GM18519 (cell line): ENCODE data around the gene GTF2H1.
"Not testable (repeated sequence)": the region's sequence is repeated elsewhere in the genome, so short reads cannot be mapped to it uniquely, and the experiment has no call there.

ENCODE experiments used
- ATAC-seq: cut with Tn5 transposase; IDR thresholded peaks from one replicate; pipeline ENCODE4 v1.9.1; 2021; ENCODE audit warnings: mild to moderate bottlenecking, moderate library complexity; ENCODE audit not compliant: unreplicated experiment, low FRiP score

Gene GTF2H1

DNA sequence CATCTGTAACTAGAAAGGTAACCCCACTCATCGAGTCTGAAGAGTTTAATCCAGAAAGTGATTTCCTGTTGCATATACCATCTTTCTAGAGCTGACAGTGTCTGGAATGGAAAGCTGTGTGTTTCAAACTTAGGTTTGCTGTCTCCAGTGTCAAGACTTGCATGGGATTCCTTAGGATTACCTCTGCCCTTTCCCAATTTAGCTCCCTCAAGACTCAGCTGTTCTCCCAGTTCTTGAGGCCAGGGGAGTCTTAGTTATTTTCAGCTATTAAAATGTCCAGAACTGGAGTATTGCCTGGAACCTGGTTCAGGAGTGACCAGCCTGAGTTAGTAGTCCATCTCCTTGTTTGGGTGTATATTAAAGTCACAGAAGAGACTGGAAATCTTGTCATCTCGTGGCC is 47.0 kb downstream of the GTF2H1 start:
- no peak for ATAC-seq

DNA sequence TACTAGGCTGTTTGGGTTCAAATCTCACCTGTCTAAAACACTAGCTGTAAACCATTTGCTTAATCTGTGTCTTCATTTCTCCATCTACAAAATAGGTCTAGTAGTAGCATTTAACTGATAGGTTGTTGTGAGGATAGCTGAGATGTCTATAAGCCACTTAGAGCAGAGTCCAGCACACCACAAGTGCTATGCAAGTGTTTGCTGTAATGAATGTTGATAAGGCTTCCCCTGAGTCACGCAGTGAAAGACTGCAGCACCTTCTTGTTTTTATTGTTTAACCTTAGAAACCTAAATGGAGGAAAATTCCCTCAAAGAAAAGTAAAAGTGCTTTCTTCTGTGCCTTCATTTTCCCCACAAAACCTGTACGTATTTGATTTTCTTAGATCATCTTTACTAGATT is 48.9 kb downstream of the GTF2H1 start:
- no peak for ATAC-seq

- no peak for ATAC-seq
These were observed 49.8 kb downstream of the GTF2H1 start for GRCh38 chr11:18372201-18372600.

- no peak for ATAC-seq
These were observed 52.6 kb downstream of the GTF2H1 start for GRCh38 chr11:18374956-18375355.

GRCh38 chr11:18375941-18376340 is 53.6 kb downstream of the GTF2H1 start:
- ATAC-seq: no peak

DNA sequence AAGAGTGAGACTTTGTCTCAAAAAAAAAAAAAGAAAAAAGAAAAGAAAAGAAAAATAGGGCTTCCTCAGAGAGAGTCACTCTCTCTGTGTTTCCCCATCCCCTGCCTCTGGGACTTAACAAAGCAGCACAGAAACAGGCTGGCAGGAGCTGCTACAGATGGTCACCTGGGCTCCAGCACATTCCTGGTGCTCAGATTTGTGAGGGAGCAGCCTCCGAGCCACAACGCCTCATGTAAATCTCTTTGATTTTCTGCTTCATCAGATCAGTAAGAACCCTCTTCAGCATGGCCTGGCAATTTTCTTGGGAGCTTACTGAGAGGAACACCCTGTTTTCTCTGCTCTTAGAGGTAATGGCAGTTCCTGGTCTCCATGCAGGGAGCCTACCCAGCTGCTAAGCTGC is 56.8 kb downstream of the GTF2H1 start:
- no peak for ATAC-seq

DNA sequence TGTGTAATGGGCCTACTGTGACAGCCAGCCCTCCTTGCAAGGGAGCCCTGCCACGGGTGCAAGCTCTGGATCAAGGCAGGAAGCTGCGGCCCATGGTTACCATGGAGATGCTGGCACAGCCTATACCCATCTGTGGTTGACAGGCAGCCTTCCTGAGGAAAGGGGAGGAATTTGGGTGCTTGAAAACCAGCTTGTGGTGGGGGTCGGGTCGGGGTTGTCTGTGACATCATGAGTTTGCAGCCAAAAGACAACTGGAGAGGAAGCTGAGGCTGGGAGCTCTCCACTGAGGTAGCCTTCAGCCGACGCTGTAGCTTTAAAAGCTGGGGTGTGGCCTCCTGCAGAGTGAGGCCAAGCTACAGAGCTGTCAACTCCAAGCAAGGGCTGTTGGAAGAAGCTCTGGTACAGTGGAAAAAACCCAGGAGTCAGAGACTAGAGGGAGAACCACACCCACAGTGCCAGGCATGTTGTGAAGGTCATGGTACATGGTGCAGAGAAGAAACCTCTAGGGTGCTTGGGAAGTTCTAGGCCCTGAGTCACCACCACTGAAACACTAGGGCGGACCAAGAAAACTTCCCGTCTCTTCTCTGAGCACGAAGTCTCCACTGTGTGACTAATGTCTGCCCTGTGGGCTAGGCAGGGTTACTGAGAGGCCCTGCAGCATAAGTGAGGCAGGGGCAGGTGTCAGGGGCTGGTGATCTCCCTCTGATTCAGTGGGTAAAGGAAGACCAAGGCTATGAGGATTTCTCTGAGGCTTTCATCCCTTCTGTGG is 61.2 kb downstream of the GTF2H1 start:
- ATAC-seq: peak; percentile 74

- peak; percentile 19 for ATAC-seq
These were observed 61.8 kb downstream of the GTF2H1 start for GRCh38 chr11:18384157-18384641.

DNA sequence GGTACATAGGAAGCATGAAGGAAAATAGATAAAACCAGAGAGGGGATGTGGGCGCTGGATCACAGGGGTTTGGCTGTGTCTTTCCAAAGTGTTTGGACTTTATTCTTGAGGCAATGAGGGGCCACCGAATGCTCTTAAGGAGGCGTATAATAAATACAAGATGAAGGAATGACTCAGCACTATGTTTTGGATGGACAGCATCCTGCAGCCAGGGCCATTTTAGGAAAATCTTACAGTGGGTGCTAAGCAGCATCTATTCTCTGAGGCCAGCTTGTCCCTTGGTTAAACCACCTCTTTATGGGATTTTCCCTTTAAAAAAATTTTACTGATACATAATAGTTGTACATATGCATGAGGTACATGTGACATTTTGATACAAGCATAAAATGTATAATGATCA is 67.7 kb downstream of the GTF2H1 start:
- ATAC-seq: no peak

DNA sequence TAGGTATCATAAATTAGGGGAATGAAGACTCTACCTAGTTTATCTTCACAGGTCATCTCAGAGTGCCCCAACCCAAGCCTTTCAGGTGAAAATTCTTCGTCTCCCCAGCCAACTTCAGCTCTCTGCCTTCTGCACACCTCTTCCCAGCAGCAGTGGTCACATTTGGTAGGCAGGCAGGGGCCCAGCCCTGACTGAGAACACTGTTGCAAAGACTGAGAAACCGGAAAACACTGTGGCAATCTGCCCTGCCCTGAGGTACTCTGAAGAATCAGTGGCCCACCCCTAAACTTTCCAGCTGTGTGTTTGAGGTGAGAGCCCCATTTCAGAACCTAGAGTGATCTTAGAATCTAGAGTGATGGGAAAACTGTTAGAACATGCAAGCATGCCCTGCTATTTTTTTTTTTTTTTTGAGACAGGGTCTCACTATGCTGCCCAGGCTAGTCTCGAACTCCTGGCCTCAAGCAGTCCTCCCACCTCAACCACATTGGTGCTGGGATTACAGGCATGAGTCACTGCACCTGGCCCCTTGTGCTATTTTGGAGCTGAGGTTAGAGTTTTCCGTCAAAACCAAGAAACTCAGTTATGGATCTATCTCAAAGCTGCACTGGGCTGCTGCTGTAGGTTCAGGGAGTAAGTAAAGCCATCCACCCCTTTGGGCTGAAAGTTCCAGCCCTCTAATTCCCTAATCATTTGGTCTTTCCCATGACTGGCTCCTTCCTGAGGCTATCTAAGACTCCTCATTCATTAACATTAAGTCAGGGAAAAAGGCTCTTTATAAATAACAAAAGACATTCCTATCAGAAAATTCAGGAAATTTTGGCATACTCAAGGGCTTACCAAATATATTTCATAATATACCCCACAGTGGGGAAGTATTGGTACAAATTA is 70.3 kb downstream of the GTF2H1 start:
- no peak for ATAC-seq

DNA sequence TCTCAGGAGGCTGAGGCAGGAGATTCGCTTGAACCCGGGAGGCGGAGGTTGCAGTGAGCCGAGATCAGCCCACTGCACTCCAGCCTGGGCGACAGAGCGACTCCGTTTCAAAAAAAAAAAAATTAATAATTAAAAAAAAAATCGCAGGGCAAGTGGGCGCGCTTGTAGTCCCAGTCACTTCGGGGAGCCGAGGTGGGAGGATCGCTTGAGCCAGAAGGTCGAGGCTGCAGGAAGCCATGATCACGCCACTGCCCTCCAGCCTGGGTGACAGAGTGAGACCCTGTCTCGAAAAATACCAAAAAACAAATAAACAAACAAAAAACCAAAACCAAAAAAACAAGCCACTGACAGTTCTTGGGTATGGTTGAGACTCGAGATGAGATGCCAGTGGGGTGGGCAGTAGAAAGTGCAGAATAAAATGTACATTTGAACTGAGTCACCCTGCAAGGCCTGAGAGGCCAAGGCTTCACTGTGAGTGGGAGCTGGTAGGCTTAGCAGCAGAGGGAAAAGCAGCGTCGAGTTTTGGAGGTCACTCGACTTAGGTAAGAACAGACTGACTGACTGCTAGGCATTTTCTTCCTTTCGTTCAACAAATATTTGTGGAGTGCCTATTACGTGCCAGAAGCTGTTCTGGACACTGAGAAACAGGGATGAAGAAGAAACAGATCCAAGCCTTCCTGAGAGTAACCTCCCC is 71.4 kb downstream of the GTF2H1 start:
- peak; percentile 1 for ATAC-seq

DNA sequence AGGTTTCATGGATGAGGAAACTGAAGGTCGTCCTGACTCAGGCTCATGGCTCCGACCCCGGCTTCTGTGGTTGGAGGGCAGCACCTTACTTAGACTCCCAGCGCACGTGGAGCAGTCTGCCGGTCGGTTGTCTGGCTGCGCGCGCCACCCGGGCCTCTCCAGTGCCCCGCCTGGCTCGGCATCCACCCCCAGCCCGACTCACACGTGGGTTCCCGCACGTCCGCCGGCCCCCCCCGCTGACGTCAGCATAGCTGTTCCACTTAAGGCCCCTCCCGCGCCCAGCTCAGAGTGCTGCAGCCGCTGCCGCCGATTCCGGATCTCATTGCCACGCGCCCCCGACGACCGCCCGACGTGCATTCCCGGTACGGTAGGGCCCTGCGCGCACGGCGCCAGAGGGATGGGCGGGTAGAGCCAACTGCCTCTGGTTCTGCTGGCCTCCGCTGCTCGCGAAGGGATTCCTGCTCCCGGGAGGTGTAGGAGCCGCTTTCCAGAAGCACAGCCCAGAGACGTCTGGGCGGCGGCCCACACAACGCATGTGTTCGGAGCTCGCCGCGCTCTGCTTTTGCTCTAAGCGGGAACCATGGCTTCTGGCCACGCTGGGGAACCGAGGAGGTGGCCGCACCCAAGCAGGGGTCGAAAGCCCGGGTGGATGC is 72.0 kb downstream of the GTF2H1 start, which contains the start of gene LDHA:
Gene LDHA, plus strand, starts transcription at position 289 of the 653 bp plus-strand sequence. CDS start 2,280 bp downstream, outside the sequence.
- peak; percentile 55 for ATAC-seq

DNA sequence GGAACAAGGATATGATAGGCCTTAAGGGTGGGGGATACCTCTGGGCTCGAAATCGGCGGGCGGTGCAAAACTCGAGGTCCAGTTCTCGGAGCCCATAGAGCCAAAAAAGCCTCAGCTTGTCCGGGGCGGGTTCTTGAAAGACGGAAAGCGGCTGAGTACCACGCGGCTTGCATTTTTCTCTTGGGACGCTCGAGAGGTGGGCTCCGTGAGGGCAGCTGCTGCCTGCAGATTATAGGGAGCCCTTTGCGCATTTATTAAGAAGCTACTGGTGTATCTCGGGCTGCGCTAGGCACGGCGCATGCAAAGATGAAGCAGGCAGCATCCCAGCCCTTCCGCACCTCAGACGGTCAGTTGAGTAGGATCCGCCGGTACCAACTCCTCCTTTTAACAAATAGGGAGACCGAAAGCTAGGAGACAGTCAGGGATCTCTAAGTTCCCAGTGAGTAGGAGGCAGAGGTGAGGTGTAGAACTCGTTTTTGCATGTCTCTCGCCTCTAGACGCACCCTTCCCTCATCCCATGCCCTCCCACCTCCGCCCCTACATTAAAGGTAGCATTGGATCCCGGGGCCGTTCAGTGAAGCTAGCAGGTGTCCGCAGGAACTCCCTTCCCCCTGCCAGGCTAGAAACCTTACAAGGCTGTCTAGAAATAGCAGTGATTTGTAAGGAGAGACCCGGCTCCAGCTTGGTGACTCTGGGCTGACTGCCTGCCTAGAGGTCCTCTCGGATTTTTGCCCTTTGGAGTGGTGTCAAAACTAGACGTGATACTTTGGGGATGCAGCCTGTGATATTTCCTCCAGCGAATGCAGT is 72.8 kb downstream of the GTF2H1 start:
- ATAC-seq: no peak

DNA sequence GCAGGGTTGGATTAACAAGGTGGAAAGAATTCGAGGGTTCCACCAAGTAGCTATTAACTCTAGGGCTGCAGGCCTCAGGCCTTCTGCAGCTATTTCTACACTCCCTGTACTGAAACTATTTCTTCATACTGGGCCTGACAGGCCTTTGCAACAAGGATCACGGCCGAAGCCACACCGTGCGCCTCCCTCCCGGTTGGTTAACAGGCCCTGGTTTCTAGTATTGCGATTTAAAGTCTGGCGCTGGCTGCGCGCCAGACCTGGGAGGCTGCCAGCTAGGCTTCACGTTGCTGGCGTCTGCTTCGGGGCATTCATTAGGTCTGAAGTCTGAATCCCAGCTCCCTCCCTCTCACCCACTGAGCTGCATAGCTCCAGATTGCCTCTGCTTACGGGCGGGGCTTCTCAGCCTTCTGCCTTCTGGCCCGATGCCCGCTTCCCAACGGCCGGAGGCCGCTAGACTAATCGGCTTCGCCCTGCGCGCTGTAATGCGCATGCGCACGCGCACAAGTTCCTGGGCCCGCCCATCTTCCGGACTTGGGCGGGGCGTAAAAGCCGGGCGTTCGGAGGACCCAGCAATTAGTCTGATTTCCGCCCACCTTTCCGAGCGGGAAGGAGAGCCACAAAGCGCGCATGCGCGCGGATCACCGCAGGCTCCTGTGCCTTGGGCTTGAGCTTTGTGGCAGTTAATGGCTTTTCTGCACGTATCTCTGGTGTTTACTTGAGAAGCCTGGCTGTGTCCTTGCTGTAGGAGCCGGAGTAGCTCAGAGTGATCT is 73.6 kb downstream of the GTF2H1 start:
- ATAC-seq: peak; percentile 51

- ATAC-seq: no peak
These were observed 75.6 kb downstream of the GTF2H1 start for GRCh38 chr11:18397921-18398320.

- ATAC-seq: not testable (repeated sequence)
These were observed 78.7 kb downstream of the GTF2H1 start for GRCh38 chr11:18401077-18401476.

GRCh38 chr11:18404062-18404461 is 81.7 kb downstream of the GTF2H1 start:
- ATAC-seq: no peak

- ATAC-seq: not testable (repeated sequence)
These were observed 85.0 kb downstream of the GTF2H1 start for GRCh38 chr11:18407400-18407799.
